ENCODE measurements around the gene CCDC69.

DNA sequence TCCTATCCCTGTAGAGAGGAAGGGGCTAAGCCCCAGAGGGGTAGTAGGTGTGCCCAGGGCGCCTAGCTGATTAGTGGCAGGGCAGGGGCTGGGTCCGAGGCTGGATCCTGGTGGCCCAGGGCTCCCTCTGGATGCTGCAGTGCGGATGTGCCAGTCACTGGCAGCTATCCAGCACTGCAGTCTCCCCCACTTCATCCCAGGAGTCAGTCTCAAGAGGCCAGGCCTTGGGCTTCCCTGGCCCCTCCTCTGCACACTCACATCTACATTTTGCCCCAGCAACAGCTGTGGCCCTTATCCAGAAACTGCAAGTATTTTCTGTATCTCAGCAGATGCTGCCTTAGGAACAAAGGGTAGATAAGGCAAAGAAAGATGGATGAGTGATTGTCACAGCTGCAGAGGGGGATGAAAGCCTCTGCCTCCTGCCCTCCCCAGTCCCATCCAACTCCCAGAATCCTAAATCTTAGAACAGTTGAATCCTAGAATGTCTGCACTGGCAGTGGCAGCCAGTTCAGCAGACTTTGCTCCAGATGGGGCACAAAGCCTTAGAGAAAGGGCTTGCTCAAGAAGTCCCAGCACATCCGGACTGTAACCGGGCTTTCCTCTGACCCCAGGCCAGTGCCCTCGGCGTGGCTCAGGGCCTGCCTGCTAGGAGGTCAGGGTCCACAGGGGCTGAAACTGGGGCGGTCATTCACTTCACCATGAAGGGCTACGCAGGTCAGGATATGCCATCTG is 68.0 kb downstream of the CCDC69 start:
- TF ChIP-seq EZH2 (IDR thresholded peaks at IDR 0.05; ENCODE audit: low read depth, low read length, severe bottlenecking) (no peak), ZNF274 (IDR thresholded peaks at IDR 0.05; ENCODE audit: borderline replicate concordance, extremely low read depth, low read length) (no peak)
